BLaER1 treated with 17β-estradiol and CSF1 and Interleukin-3, amounts not matched to agents 10 nM and 100 nM (cell line): Measurements from ENCODE around the gene GATAD2B.

ENCODE experiments used
- H3K27ac ChIP-seq, 11 experiments: shearing (Covaris generic); formaldehyde crosslinking; 2 replicates each; pipeline ENCODE4 v1.8.1; 2022
- H3K27me3 ChIP-seq, 11 experiments: shearing (Covaris generic); formaldehyde crosslinking; 2 replicates each; pipeline ENCODE4 v1.8.1; 2022
- H3K36me3 ChIP-seq, 11 experiments: shearing (Covaris generic); formaldehyde crosslinking; 2 replicates each; pipeline ENCODE4 v1.8.1; 2022
- H3K4me1 ChIP-seq, 10 experiments: shearing (Covaris generic); formaldehyde crosslinking; 2 replicates each; pipeline ENCODE4 v1.8.1; 2022
- H3K4me2 ChIP-seq, 11 experiments: shearing (Covaris generic); formaldehyde crosslinking; 2 replicates each; pipeline ENCODE4 v1.8.1; 2022
- H3K4me3 ChIP-seq, 10 experiments: shearing (Covaris generic); formaldehyde crosslinking; 2 replicates each; pipeline ENCODE4 v1.8.1; 2022
- H3K9ac ChIP-seq, 11 experiments: shearing (Covaris generic); formaldehyde crosslinking; 2 replicates each; pipeline ENCODE4 v1.8.1; 2022
- H3K9me3 ChIP-seq, 11 experiments: shearing (Covaris generic); formaldehyde crosslinking; replicated peaks in 1 of 11; 2 replicates each; pipeline ENCODE4 v1.8.1; 2022
- H4K20me1 ChIP-seq, 11 experiments: shearing (Covaris generic); formaldehyde crosslinking; 2 replicates each; pipeline ENCODE4 v1.8.1; 2022
- Cebpa-rat ChIP-seq, 11 experiments: shearing (Covaris generic); IDR thresholded peaks; 2 replicates each; pipeline ENCODE4 v1.8.1; 2022

GATAD2B gene

DNA sequence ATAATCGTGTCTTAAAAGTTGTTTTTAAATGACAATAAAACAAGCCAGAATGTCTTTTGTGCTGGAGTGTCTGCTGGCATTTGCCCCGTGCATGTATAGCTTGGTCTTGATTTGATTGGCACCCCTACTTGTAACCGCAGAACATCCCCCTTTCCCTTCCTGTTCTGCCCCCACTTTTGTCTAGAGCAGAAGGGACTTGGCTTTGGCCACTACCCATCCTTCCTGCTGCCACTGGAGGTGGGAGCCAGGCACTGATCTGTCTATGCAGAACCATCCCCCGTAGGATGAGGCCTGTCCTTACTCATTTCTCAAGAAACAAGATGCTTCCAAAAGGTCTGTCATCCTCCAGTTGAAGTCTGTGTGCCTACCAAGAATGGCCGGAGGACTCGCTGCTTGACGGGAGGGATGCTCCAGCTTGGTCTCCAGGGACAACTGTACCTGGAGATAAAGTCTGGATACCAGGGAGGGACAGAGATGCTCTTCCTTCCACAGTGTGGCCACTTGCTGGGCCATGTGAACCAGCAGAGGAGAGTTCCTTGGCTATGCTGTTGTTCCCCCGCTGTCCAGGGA lies 148.7 kb downstream of the GATAD2B start:
- peak overlapping the region; percentile 94 to 100 (median 99) for H3K4me2 ChIP-seq
- H3K9me3 ChIP-seq = no peaks in the 10 kb centered on the region
- peaks cover 84 to 93% (median 91%) of the 10 kb centered on the region in 10 experiments for H3K4me1 ChIP-seq
- peaks cover 0 to 31% (median 7%) of the 10 kb centered on the region in 11 experiments; a peak in 9 of 22 replicates for H4K20me1 ChIP-seq
- peak overlapping the region in 10 of 11 experiments; percentile 81 to 96 (median 90); a peak in 20 of 22 replicates for H3K9ac ChIP-seq
- no peaks in the 10 kb centered on the region for H3K27me3 ChIP-seq
- H3K4me3 ChIP-seq = peak overlapping the region in 9 of 10 experiments; percentile 69 to 96 (median 87); a peak in 17 of 20 replicates
- no peak for TF ChIP-seq Cebpa-rat (IDR thresholded peaks at IDR 0.05)
- peaks cover 5 to 39% (median 24%) of the 10 kb centered on the region in 11 experiments for H3K36me3 ChIP-seq
- H3K27ac ChIP-seq = peak overlapping the region; percentile 67 to 100 (median 98)

DNA sequence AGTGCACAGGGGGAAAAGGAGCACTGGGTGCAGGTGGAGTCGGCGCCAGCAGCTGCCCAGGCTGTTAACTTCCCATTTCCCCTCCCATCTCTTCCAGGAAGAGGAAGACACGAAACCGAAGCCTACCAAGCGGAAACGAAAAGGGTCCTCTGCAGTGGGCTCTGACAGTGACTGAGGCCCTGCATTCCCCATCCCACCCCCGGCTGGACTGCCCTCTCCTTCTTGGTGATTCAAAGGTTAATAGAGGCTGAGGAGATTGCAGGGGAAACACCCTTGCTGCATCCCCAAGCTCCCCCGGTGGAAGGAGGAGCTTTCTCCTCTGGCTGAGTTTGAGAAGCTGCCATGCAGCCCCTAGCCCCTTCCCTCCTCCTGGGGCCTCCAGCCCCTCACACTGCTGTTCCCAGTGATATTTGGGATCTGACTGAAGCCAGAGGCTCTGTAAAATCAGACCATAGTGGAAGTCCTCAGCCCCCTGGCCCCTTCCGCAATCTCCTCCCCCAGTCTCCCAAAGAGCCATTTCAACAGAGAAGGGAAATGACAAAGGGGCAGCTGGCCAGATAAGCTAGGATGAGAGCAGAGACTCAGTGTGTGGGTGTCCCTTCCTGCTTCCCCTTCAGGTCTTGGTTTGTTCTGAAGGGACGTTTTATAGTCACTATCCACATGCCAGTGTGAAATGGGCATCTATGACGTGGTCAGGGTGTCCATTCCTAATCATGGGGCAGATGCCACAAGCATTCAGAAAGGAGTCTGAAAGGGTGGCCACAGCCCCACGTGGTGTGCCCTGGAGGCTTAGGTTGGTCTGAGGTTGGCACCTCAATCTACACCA lies 149.5 kb downstream of the GATAD2B start:
- H3K4me2 ChIP-seq = peak overlapping the region; percentile 94 to 100 (median 99)
- peaks cover 0 to 23% (median 7%) of the 10 kb centered on the region in 11 experiments; a peak in 9 of 22 replicates for H4K20me1 ChIP-seq
- no peaks in the 10 kb centered on the region for H3K9me3 ChIP-seq
- peak overlapping the region; percentile 67 to 100 (median 98) for H3K27ac ChIP-seq
- no peak for TF ChIP-seq Cebpa-rat (IDR thresholded peaks at IDR 0.05)
- peak overlapping the region; percentile 15 to 96 (median 86); a peak in 19 of 20 replicates for H3K4me3 ChIP-seq
- no peaks in the 10 kb centered on the region for H3K27me3 ChIP-seq
- H3K9ac ChIP-seq = peak overlapping the region; percentile 61 to 96 (median 89)
- H3K36me3 ChIP-seq = peaks cover 0 to 39% (median 24%) of the 10 kb centered on the region in 11 experiments; a peak in 20 of 22 replicates
- peaks cover 87 to 98% (median 91%) of the 10 kb centered on the region in 10 experiments for H3K4me1 ChIP-seq

DNA sequence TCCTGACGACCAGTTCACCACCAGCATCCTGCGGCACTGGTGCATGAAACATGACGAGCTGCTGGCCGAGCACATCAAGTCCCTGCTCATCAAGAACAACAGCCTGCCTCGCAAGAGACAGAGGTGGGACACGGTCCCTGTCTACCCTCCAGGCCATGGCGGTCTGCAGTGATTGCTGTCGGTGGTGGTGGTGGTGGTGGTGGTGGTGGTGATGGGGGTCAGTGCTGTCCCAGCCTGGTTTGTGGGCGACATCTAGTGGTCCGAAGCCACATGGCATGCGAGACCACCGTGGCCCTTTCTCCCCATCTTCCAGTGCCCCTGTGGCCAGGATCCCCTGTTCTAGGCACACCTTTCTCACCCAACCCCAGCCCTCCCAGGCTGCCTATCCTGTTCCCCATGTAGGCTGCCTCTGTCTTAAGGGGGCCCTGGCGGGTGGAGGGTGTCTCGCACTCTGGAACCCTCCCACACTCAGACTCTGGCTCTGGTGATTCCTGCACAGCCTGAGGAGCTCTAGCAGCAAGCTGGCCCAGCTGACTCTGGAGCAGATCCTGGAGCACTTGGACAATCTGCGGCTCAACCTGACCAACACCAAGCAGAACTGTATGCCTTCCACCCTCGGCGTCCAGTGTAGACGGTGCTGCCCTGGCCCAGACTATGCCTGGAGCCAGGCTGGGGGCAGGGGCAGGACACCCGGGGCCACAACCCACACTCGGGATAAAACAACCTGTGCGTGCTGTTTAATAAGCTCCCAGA lies 150.8 kb downstream of the GATAD2B start:
- Histone ChIP-seq H3K9me3 (no peaks in the 10 kb centered on the region), H3K27me3 (no peaks in the 10 kb centered on the region), H3K36me3 (peaks cover 9 to 41% (median 33%) of the 10 kb centered on the region in 11 experiments; a peak in 21 of 22 replicates), H3K4me3 (peak overlapping the region in 9 of 10 experiments; percentile 7 to 96 (median 87); a peak in 17 of 20 replicates), H3K4me2 (peak overlapping the region; percentile 94 to 100 (median 99)), H3K9ac (peak overlapping the region; percentile 7 to 96 (median 89); a peak in 21 of 22 replicates), H3K27ac (peak overlapping the region; percentile 67 to 100 (median 98); a peak in 21 of 22 replicates), H4K20me1 (peaks cover 0 to 11% (median 7%) of the 10 kb centered on the region in 11 experiments; a peak in 9 of 22 replicates), H3K4me1 (peaks cover 87 to 98% (median 91%) of the 10 kb centered on the region in 10 experiments)
- TF ChIP-seq Cebpa-rat (IDR thresholded peaks at IDR 0.05) = no peak

DNA sequence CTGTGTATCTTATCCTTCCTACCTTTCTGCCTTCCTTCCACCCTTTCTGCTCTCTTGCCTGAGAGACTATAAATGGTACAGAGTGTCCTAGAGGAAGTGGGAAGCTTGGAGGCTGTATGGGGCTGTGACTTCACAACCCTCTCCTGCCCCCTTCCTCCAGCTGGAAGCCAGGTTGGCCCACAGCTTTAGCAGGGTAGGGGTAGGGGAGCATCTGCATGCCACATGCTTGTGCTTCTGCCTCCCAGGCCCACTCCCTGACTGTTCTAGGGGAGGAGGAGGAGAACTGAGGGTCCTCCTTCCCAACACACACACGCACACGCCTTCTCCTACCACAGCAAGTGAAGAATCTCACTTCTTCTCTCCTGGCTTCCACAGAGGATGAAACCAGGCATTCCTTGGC lies 151.5 kb downstream of the GATAD2B start:
- no peaks in the 10 kb centered on the region for H3K9me3 ChIP-seq
- H3K36me3 ChIP-seq = peaks cover 10 to 46% (median 36%) of the 10 kb centered on the region in 11 experiments; a peak in 21 of 22 replicates
- peak overlapping the region in 10 of 11 experiments; percentile 79 to 100 (median 98); a peak in 21 of 22 replicates for H3K27ac ChIP-seq
- H3K9ac ChIP-seq = peak overlapping the region; percentile 45 to 96 (median 89); a peak in 21 of 22 replicates
- TF ChIP-seq Cebpa-rat (IDR thresholded peaks at IDR 0.05) = peak in 3 of 11 experiments; percentile 14 to 56 (median 27); a peak in 1 of 22 replicates
- peak overlapping the region; percentile 94 to 100 (median 99) for H3K4me2 ChIP-seq
- H3K4me3 ChIP-seq = peak overlapping the region in 8 of 10 experiments; percentile 69 to 96 (median 88); a peak in 16 of 20 replicates
- peaks cover 83 to 98% (median 89%) of the 10 kb centered on the region in 10 experiments for H3K4me1 ChIP-seq
- no peaks in the 10 kb centered on the region for H3K27me3 ChIP-seq
- H4K20me1 ChIP-seq = peaks cover 0 to 3% (median 1%) of the 10 kb centered on the region in 11 experiments; a peak in 9 of 22 replicates

DNA sequence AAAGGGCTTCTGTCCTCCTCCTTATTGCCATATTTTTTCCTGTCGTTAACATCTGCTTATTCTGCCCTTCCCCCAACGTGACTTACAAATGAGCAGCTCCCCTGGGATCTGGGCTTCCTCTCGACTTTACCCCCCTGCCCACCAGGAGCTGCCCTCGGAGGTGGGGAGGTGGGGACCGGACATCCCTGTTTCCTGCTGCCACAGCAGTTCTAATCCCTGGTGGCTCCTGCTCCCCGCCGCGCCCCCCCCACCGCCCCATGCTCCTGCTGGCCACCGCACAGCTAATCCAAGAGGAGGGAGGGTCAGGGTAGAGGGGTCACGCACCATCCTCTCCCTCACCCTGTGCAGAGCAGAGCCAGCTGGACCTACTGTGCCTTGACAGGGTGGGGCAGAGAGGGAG lies 152.0 kb downstream of the GATAD2B start:
- Histone ChIP-seq H3K4me3 (peak overlapping the region in 9 of 10 experiments; percentile 12 to 96 (median 87); a peak in 15 of 20 replicates), H4K20me1 (no peaks in the 10 kb centered on the region), H3K4me2 (peak overlapping the region; percentile 94 to 100 (median 99)), H3K27me3 (no peaks in the 10 kb centered on the region), H3K9me3 (no peaks in the 10 kb centered on the region), H3K27ac (peak overlapping the region; percentile 30 to 100 (median 98); a peak in 21 of 22 replicates), H3K4me1 (peaks cover 81 to 95% (median 88%) of the 10 kb centered on the region in 10 experiments), H3K36me3 (peaks cover 14 to 50% (median 41%) of the 10 kb centered on the region in 11 experiments; a peak in 21 of 22 replicates), H3K9ac (peak overlapping the region; percentile 45 to 96 (median 89); a peak in 21 of 22 replicates)
- no peak for TF ChIP-seq Cebpa-rat (IDR thresholded peaks at IDR 0.05)

DNA sequence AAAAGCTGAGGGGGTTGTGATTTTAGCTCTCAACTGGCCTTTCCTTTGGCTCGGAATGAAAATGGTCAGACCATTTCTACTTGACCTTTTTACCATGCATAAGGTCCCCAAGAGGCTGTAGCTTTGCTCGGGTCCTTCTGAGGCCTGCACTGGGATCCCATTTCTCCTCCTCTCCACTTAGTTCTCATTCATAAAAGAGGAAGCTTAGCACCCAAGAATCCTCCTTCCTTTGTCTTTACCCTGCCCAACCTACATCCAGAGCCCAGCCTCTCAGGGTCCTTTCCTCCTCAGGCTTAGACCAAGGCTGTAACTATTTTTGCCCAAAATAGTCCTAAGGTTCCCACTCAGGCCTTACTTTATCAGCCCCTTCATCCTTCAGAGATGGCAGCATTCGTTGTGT lies 153.6 kb downstream of the GATAD2B start:
- Histone ChIP-seq H3K4me2 (peak overlapping the region; percentile 83 to 100 (median 99)), H3K27me3 (no peaks in the 10 kb centered on the region), H3K4me1 (peaks cover 75 to 87% (median 84%) of the 10 kb centered on the region in 10 experiments), H3K36me3 (peaks cover 30 to 65% (median 56%) of the 10 kb centered on the region in 11 experiments), H3K9me3 (no peaks in the 10 kb centered on the region), H3K27ac (peak overlapping the region; percentile 21 to 100 (median 98); a peak in 21 of 22 replicates), H3K9ac (peak overlapping the region in 10 of 11 experiments; percentile 1 to 96 (median 90); a peak in 19 of 22 replicates), H3K4me3 (peak overlapping the region in 7 of 10 experiments; percentile 35 to 96 (median 87); a peak in 13 of 20 replicates), H4K20me1 (no peaks in the 10 kb centered on the region)
- no peak for TF ChIP-seq Cebpa-rat (IDR thresholded peaks at IDR 0.05)

DNA sequence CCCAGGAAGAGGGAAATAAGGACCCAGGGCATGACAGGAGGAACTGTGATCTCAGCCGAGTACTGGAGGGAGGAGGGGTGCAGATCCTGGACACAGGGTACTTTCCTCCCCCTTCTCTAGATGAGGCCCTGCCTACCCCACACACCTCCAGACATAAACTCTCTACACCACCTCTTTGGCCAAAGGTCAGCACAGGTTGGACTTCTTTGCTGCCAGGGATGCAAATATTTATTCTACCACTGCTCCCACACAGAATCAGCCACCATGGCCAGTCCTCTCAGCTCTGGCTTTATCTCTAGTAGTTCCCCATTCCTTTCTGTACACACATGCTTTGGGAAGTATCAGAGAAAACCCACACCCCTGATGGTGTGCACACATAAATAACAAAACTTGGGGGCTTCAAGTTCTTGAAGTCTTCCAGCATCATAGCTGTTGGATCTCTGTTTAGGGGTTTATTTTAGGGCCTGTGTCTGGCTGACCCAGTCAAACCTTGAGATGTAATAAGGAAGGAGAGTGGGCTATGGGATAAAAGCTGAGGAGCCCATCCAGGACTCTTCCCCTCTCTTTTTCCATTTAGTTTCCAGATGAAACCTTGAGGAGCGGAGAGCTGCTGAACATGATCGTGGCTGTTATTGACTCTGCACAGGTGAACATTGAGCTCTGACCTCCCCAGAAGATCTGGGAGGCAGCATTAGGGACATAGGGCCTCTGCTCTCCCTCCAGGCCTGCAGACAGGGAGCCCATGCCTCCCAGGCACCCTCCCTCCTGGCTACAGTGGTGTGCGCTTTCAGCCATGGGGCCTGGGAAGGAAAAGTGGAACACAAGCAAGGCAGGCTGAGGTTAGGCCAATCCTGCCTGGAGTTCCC lies 154.2 kb downstream of the GATAD2B start:
- no peak for TF ChIP-seq Cebpa-rat (IDR thresholded peaks at IDR 0.05)
- H3K9me3 ChIP-seq = no peaks in the 10 kb centered on the region
- H3K4me1 ChIP-seq = peaks cover 70 to 87% (median 84%) of the 10 kb centered on the region in 10 experiments
- H3K9ac ChIP-seq = peak overlapping the region in 10 of 11 experiments; percentile 1 to 96 (median 90); a peak in 18 of 22 replicates
- peak overlapping the region; percentile 83 to 100 (median 99) for H3K4me2 ChIP-seq
- H3K27ac ChIP-seq = peak overlapping the region; percentile 21 to 100 (median 98); a peak in 21 of 22 replicates
- peak overlapping the region in 6 of 10 experiments; percentile 9 to 96 (median 75); a peak in 10 of 20 replicates for H3K4me3 ChIP-seq
- H3K27me3 ChIP-seq = no peaks in the 10 kb centered on the region
- peaks cover 37 to 70% (median 62%) of the 10 kb centered on the region in 11 experiments for H3K36me3 ChIP-seq
- no peaks in the 10 kb centered on the region for H4K20me1 ChIP-seq
